Ascending aorta (tissue), 2 donors: Measurements from ENCODE around the gene TBC1D2. TPM values are rescaled to one million over a fixed set of nuclear protein-coding genes. Genes with fewer than 3 reads are reported as not detected.

ENCODE experiments used
- DNase-seq, 2 donors: peaks; one replicate each; pipeline ENCODE4 v3.0.0-alpha.2; 2019; ENCODE audit warnings: low spot score in 2 of 2
- H3K27ac ChIP-seq, 2 donors: fragments of 200-600 bp; sonication (generic); one replicate each; pipeline ENCODE4 v1.5.1; 2016 to 2017; ENCODE audit warnings: mild to moderate bottlenecking in 1 of 2
- H3K27me3 ChIP-seq: fragments of 200-600 bp; sonication (generic); one replicate; pipeline ENCODE4 v1.5.1; 2017
- H3K36me3 ChIP-seq, 2 donors: fragments of 200-600 bp; sonication (generic); one replicate each; pipeline ENCODE4 v1.5.1; 2016
- H3K4me1 ChIP-seq, 2 donors: fragments of 200-600 bp; sonication (generic); one replicate each; pipeline ENCODE4 v1.5.1; 2016 to 2017; ENCODE audit warnings: mild to moderate bottlenecking in 1 of 2
- H3K4me3 ChIP-seq, 2 donors: fragments of 200-600 bp; sonication (generic); one replicate each; pipeline ENCODE4 v1.5.1; 2016 to 2017; ENCODE audit warnings: mild to moderate bottlenecking in 1 of 2
- H3K9me3 ChIP-seq, 2 donors: fragments of 200-600 bp; sonication (generic); one replicate each; pipeline ENCODE4 v1.5.1; 2016
- intact Hi-C: fragments of 100-400 bp; cut with DNase I; formaldehyde crosslinking; loops from one replicate; pipeline ENCODE4 v1.15.1; 2023
- total RNA-seq: library from RNA; depleted of rRNA; stranded (reverse); fragments of >200 nt; gene quantifications from one replicate; pipeline ENCODE4 v1.1.0, GENCODE V29; 2016
- TF ChIP-seq, protein P1 (sequence below), 3 experiments: fragments of 200-600 bp in 2 of 3; fragments of 450-650 bp in 1 of 3; sonication (generic) in 2 of 3; IDR thresholded peaks; one replicate each; pipeline ENCODE4 v1.5.1; 2016 to 2019; ENCODE audit warnings: antibody characterized with exemption in 3 of 3, mild to moderate bottlenecking in 1 of 3, moderate library complexity in 1 of 3

The TBC1D2 gene
- total RNA-seq, 1 donor from 2014 or later, result 32.5 TPM

GRCh38 chr9:98222885-98223691 lies 32.4 kb downstream of the TBC1D2 start:
- intact Hi-C loops, result no loop called here
- DNase-seq, result no peak
- peaks cover 39 to 54% of the 10 kb centered on the region in 2 donors for H3K36me3 ChIP-seq
- H3K9me3 ChIP-seq, result no peaks in the 10 kb centered on the region
- TF ChIP-seq, protein P1, sequence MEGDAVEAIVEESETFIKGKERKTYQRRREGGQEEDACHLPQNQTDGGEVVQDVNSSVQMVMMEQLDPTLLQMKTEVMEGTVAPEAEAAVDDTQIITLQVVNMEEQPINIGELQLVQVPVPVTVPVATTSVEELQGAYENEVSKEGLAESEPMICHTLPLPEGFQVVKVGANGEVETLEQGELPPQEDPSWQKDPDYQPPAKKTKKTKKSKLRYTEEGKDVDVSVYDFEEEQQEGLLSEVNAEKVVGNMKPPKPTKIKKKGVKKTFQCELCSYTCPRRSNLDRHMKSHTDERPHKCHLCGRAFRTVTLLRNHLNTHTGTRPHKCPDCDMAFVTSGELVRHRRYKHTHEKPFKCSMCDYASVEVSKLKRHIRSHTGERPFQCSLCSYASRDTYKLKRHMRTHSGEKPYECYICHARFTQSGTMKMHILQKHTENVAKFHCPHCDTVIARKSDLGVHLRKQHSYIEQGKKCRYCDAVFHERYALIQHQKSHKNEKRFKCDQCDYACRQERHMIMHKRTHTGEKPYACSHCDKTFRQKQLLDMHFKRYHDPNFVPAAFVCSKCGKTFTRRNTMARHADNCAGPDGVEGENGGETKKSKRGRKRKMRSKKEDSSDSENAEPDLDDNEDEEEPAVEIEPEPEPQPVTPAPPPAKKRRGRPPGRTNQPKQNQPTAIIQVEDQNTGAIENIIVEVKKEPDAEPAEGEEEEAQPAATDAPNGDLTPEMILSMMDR (IDR thresholded peaks at IDR 0.05), result no peak
- peak overlapping the region in 1 of 2 donors; percentile 13 for H3K27ac ChIP-seq
- no peaks in the 10 kb centered on the region for H3K4me1 ChIP-seq
- H3K27me3 ChIP-seq, result no peaks in the 10 kb centered on the region
- H3K4me3 ChIP-seq, result no peak overlapping the region

DNA sequence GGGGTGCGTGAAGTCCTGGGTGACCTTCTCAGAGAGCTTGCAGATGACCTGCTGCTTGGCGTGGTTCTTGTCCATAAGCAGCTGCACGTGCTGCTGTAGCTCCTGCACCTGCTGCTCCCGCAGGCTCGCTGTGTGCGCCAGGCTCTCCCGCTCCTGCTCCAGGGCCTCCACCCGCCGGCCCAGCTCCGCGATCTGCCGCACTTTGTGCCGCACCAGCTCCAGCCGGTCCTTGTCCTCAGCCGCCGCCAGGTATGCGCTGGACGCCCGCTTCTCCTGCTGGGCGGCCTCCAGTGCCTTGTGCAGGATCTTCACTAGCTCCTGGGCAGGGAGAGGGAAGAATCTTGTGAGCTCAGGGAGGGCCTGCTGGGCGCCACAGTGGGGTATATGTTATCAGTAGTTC lies 34.5 kb downstream of the TBC1D2 start:
- Histone ChIP-seq H3K9me3 (no peaks in the 10 kb centered on the region), H3K4me3 (no peak overlapping the region), H3K36me3 (peaks cover 31 to 54% of the 10 kb centered on the region in 2 donors), H3K4me1 (no peaks in the 10 kb centered on the region), H3K27ac (no peak overlapping the region), H3K27me3 (no peaks in the 10 kb centered on the region)
- intact Hi-C loops, result no loop called here
- TF ChIP-seq, protein P1 (IDR thresholded peaks at IDR 0.05), result no peak
- no peak for DNase-seq

GRCh38 chr9:98219794-98220370 lies 35.6 kb downstream of the TBC1D2 start:
- TF ChIP-seq, protein P1 (IDR thresholded peaks at IDR 0.05), result no peak
- intact Hi-C loops, result no loop called here
- no peak overlapping the region for H3K27ac ChIP-seq
- no peak overlapping the region for H3K4me3 ChIP-seq
- DNase-seq, result no peak
- H3K27me3 ChIP-seq, result no peaks in the 10 kb centered on the region
- peaks cover 26 to 51% of the 10 kb centered on the region in 2 donors for H3K36me3 ChIP-seq
- no peaks in the 10 kb centered on the region for H3K9me3 ChIP-seq
- H3K4me1 ChIP-seq, result no peaks in the 10 kb centered on the region

DNA sequence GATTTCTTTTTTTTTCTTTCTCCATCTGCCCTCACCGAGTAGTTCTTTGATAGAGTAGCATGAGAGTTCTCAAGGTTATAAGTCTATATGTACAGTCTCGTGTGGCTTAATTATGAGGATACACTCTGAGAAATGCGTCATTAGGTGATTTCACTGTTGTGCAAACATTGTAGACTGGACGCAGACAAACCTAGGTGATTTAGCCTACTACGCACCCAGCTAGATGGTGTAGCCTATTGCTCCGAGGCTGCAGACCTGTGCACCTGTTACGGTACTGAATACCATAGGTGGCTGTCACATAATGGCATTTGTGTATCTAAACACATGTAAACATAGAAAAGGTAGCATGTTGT lies 36.1 kb downstream of the TBC1D2 start:
- no peak overlapping the region for H3K4me3 ChIP-seq
- H3K27ac ChIP-seq, result no peak overlapping the region
- TF ChIP-seq, protein P1 (IDR thresholded peaks at IDR 0.05), result no peak
- H3K9me3 ChIP-seq, result no peaks in the 10 kb centered on the region
- intact Hi-C loops, result no loop called here
- no peaks in the 10 kb centered on the region for H3K27me3 ChIP-seq
- H3K36me3 ChIP-seq, result peaks cover 26 to 51% of the 10 kb centered on the region in 2 donors
- no peak for DNase-seq
- no peaks in the 10 kb centered on the region for H3K4me1 ChIP-seq

DNA sequence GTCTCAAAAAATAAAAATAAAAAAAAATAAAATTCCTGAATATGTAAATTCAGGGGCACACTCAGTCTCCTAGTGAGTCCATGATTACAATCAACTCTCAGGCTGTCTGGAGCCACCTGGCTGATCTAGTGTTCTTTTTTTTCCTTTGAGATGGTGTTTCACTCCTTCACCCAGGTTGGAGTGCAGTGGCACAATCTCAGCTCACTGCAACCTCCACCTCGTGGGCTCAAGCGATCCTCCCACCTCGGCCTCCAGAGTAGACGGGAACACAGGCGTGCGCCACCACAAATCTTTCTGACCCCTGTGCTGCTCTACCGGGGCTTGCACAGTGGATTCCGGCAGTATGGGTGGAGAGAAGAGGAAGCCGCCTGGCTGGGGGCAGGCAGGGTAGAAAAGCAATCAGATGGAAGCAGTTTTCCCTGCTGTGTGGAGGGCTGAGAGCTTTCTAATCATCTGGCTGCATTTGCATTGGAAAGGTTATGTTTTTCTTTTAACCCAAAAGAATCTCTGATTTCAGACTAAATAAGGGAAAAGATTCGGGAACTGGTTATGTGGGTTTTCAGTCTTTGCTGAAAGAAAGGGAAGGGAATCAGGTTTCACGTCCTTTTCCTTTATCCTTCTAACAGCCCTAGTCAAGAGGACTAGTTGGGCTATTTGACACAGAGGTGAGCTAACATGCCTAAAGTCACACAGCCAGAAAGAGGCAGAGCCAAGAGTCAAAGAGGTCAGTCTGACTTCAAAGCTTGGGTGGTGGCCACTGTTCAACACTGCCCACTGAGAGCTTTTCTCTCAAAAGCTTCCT lies 36.7 kb downstream of the TBC1D2 start:
- H3K27ac ChIP-seq, result no peak overlapping the region
- H3K9me3 ChIP-seq, result no peaks in the 10 kb centered on the region
- intact Hi-C loops, result no loop called here
- peaks cover 28 to 51% of the 10 kb centered on the region in 2 donors for H3K36me3 ChIP-seq
- H3K27me3 ChIP-seq, result no peaks in the 10 kb centered on the region
- H3K4me3 ChIP-seq, result no peak overlapping the region
- no peaks in the 10 kb centered on the region for H3K4me1 ChIP-seq
- no peak for DNase-seq
- TF ChIP-seq, protein P1 (IDR thresholded peaks at IDR 0.05), result no peak
